CD4-positive, alpha-beta T cell treated with Interleukin-10 for 1 hour (primary cell): Measurements from ENCODE around the gene OR8B4.
"Not testable (repeated sequence)": the region's sequence is repeated elsewhere in the genome, so short reads cannot be mapped to it uniquely, and the experiment has no call there.

Experiments used
- DNase-seq: peaks from one replicate; pipeline ENCODE4 v3.0.0-alpha.2; 2020

Gene OR8B4

GRCh38 chr11:124424384-124424921 lies at the start of gene OR8B4:
Gene OR8B4 (minus strand): TSS chr11:124424871. CDS start chr11:124424871, 0 bp downstream.
- DNase-seq: no peak

- DNase-seq: no peak
These were observed 49.4 kb upstream of the OR8B4 start for GRCh38 chr11:124474079-124474478.

GRCh38 chr11:124473476-124473875 lies 48.8 kb upstream of the OR8B4 start:
- DNase-seq: no peak

- no peak for DNase-seq
These were observed 46.0 kb upstream of the OR8B4 start for GRCh38 chr11:124470561-124471227.

GRCh38 chr11:124467381-124467927 lies 42.8 kb upstream of the OR8B4 start:
- no peak for DNase-seq

GRCh38 chr11:124465368-124465767 lies 40.7 kb upstream of the OR8B4 start:
- DNase-seq: no peak

GRCh38 chr11:124463990-124464389 lies 39.3 kb upstream of the OR8B4 start:
- DNase-seq: no peak

GRCh38 chr11:124463324-124463723 lies 38.7 kb upstream of the OR8B4 start:
- DNase-seq: no peak

- no peak for DNase-seq
These were observed 35.8 kb upstream of the OR8B4 start for GRCh38 chr11:124460459-124460858.

- DNase-seq: not testable (repeated sequence)
These were observed 34.7 kb upstream of the OR8B4 start for GRCh38 chr11:124459379-124459778.

GRCh38 chr11:124454552-124454951 lies 29.9 kb upstream of the OR8B4 start:
- no peak for DNase-seq

GRCh38 chr11:124446916-124447315 lies 22.2 kb upstream of the OR8B4 start:
- no peak for DNase-seq

GRCh38 chr11:124445646-124446150 lies 21.0 kb upstream of the OR8B4 start, which contains the start of gene OR8B8:
Gene OR8B8 (minus strand): TSS chr11:124445696. CDS start chr11:124441085, 4,611 bp downstream.
- DNase-seq: no peak

- no peak for DNase-seq
These were observed 18.2 kb upstream of the OR8B4 start for GRCh38 chr11:124442847-124443246.

GRCh38 chr11:124442442-124442841 lies 17.8 kb upstream of the OR8B4 start:
- no peak for DNase-seq

GRCh38 chr11:124441519-124441918 lies 16.8 kb upstream of the OR8B4 start:
- DNase-seq: no peak

- DNase-seq: no peak
These were observed 16.4 kb upstream of the OR8B4 start for GRCh38 chr11:124441081-124441480.

- DNase-seq: no peak
These were observed 15.9 kb upstream of the OR8B4 start for GRCh38 chr11:124440608-124441007.

GRCh38 chr11:124434699-124435098 lies 10.0 kb upstream of the OR8B4 start:
- DNase-seq: no peak

GRCh38 chr11:124429599-124429998 lies 4.9 kb upstream of the OR8B4 start:
- no peak for DNase-seq

GRCh38 chr11:124421043-124421442 lies 3.6 kb downstream of the OR8B4 start:
- no peak for DNase-seq

GRCh38 chr11:124415356-124415923 lies 9.2 kb downstream of the OR8B4 start:
- peak; percentile 16 for DNase-seq

- no peak for DNase-seq
These were observed 14.8 kb downstream of the OR8B4 start for GRCh38 chr11:124409906-124410305.

- DNase-seq: no peak
These were observed 19.1 kb downstream of the OR8B4 start for GRCh38 chr11:124405581-124405980.
